Calu3 (cell line): ENCODE measurements around the gene KBTBD4. TPM values are rescaled to one million over a fixed set of nuclear protein-coding genes. Genes with fewer than 3 reads are reported as not detected.

ENCODE experiments used
- BruUV-seq: library from RNA; stranded (reverse); fragments of 400-500 nt; replicated peaks from 2 replicates; lab custom pipeline; 2021; lab: Mats Ljungman, UMichigan
- CTCF ChIA-PET: fragments of 300-600 bp; sonication (Branson Sonifier 250); formaldehyde crosslinking; loops from one replicate; lab custom pipeline; 2022; ENCODE audit warnings: antibody characterized with exemption; lab: Charles Lee
- DNase-seq: peaks from one replicate; pipeline ENCODE4 v3.0.0; 2022
- H3K27ac Mint-ChIP-seq: one replicate; pipeline ENCODE4 v1.8.0; 2022; ENCODE audit warnings: mixed read lengths; ENCODE audit not compliant: unreplicated experiment
- H3K27me3 Mint-ChIP-seq: one replicate; pipeline ENCODE4 v1.8.0; 2022; ENCODE audit warnings: mixed read lengths; ENCODE audit not compliant: unreplicated experiment
- H3K36me3 Mint-ChIP-seq: one replicate; pipeline ENCODE4 v1.8.0; 2022; ENCODE audit warnings: mild to moderate bottlenecking, moderate library complexity, mixed read lengths; ENCODE audit not compliant: insufficient read depth, unreplicated experiment
- H3K4me1 Mint-ChIP-seq: one replicate; pipeline ENCODE4 v1.8.0; 2022; ENCODE audit warnings: mild to moderate bottlenecking, low read depth, mixed read lengths; ENCODE audit not compliant: unreplicated experiment
- H3K4me3 Mint-ChIP-seq: one replicate; pipeline ENCODE4 v1.8.0; 2022; ENCODE audit warnings: mild to moderate bottlenecking, low read depth, moderate library complexity, mixed read lengths; ENCODE audit not compliant: unreplicated experiment
- H3K9me3 Mint-ChIP-seq: one replicate; pipeline ENCODE4 v1.8.0; 2022; ENCODE audit warnings: low read depth, mixed read lengths; ENCODE audit not compliant: unreplicated experiment
- CTCF ChIP-seq: fragments of 200-600 bp; IDR thresholded peaks from one replicate; pipeline ENCODE4 v1.8.0; 2022; ENCODE audit warnings: antibody characterized with exemption; ENCODE audit not compliant: unreplicated experiment
- intact Hi-C: fragments of 100-400 bp; cut with micrococcal nuclease; formaldehyde crosslinking; loops from one replicate; pipeline ENCODE4 v1.10.0; 2022; ENCODE audit not compliant: unreplicated experiment
- total RNA-seq: library from RNA; stranded (reverse); gene quantifications from 2 replicates; pipeline ENCODE4 v1.2.3, GENCODE V29; 2022

Gene KBTBD4
- total RNA-seq, 1 experiment from 2014 or later: 14.6 TPM

- no TSS peak for BruUV-seq
- CTCF ChIA-PET: no interaction called here
- no peaks in the 10 kb centered on the region for H3K36me3 Mint-ChIP-seq
- H3K9me3 Mint-ChIP-seq: no peaks in the 10 kb centered on the region
- TF ChIP-seq CTCF: no peak
- H3K4me3 Mint-ChIP-seq: no peak overlapping the region
- H3K27ac Mint-ChIP-seq: no peak overlapping the region
- intact Hi-C loops: no loop called here
- H3K4me1 Mint-ChIP-seq: no peaks in the 10 kb centered on the region
- H3K27me3 Mint-ChIP-seq: peaks cover 47% of the 10 kb centered on the region
- DNase-seq: no peak
These were observed 13.0 kb upstream of the KBTBD4 start for GRCh38 chr11:47591764-47592163.

GRCh38 chr11:47589977-47590861, 11.4 kb upstream of the KBTBD4 start:
- H3K4me1 Mint-ChIP-seq: no peaks in the 10 kb centered on the region
- CTCF ChIA-PET: no interaction called here

GRCh38 chr11:47589584-47589976, 10.8 kb upstream of the KBTBD4 start:
- no peaks in the 10 kb centered on the region for H3K36me3 Mint-ChIP-seq
- H3K9me3 Mint-ChIP-seq: no peaks in the 10 kb centered on the region
- H3K4me1 Mint-ChIP-seq: no peaks in the 10 kb centered on the region
- no peak overlapping the region for H3K27ac Mint-ChIP-seq
- TF ChIP-seq CTCF: no peak
- peaks cover 28% of the 10 kb centered on the region for H3K27me3 Mint-ChIP-seq
- no peak overlapping the region for H3K4me3 Mint-ChIP-seq
- intact Hi-C loops: no loop called here
- BruUV-seq: no TSS peak
- DNase-seq: no peak
- CTCF ChIA-PET: no interaction called here

More at GRCh38 chr11:47589977-47590861, 11.4 kb upstream of the KBTBD4 start:
- intact Hi-C loops: no loop called here
- Mint-ChIP-seq H3K27ac (no peak overlapping the region), H3K36me3 (no peaks in the 10 kb centered on the region), H3K4me3 (no peak overlapping the region), H3K27me3 (peaks cover 34% of the 10 kb centered on the region), H3K9me3 (no peaks in the 10 kb centered on the region)
- TF ChIP-seq CTCF: no peak
- no peak for DNase-seq
- no TSS peak for BruUV-seq

- no TSS peak for BruUV-seq
- Mint-ChIP-seq H3K9me3 (no peaks in the 10 kb centered on the region), H3K27me3 (peaks cover 23% of the 10 kb centered on the region), H3K4me3 (no peak overlapping the region), H3K36me3 (peaks cover 2% of the 10 kb centered on the region), H3K27ac (no peak overlapping the region), H3K4me1 (no peaks in the 10 kb centered on the region)
- intact Hi-C loops: no loop called here
- no peak for DNase-seq
- CTCF ChIA-PET: no interaction called here
- no peak for TF ChIP-seq CTCF
These were observed 10.3 kb upstream of the KBTBD4 start for GRCh38 chr11:47589118-47589517.
